ENCODE measurements around the gene PSMD9. TPM values are rescaled to one million over a fixed set of nuclear protein-coding genes. Genes with fewer than 3 reads are reported as not detected.

PSMD9 gene
- total RNA-seq, 4 donors from 2014 or later: 2.4 to 312 (median 46.0) TPM

- no peaks in the 10 kb centered on the region for H3K4me1 ChIP-seq
- no peak for DNase-seq
- no peaks in the 10 kb centered on the region for H3K9me3 ChIP-seq
- no peaks in the 10 kb centered on the region for H3K27me3 ChIP-seq
- TF ChIP-seq POLR2A (IDR thresholded peaks at IDR 0.05) (no peak), CTCF (IDR thresholded peaks at IDR 0.05) (no peak)
- no peak overlapping the region for H3K27ac ChIP-seq
- intact Hi-C loops (cut with DNase I; ENCODE audit: low total_unique reads): no loop called here
- no peaks in the 10 kb centered on the region for H3K36me3 ChIP-seq
- H3K4me3 ChIP-seq: no peak overlapping the region
Measured at GRCh38 chr12:121903202-121903601, 14.6 kb downstream of the PSMD9 start.

DNA sequence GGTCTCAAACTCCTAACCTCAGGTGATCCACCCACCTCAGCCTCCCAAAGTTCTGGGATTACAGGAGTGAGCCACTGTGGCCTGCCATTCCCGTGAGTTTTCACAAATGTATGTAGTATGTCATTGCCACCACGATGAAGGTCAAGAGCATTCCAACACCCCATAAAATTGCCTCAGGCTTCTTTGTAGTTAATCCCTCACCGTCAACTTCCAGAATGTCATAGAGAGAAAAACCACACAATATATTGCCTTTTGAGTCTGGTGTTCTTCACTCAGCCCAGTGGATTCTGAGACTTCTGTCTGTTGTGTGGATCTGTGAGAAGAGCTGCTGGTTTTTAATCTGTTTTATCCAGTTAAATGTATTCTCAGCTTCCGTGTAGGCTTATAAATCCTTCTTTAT lies 17.2 kb downstream of the PSMD9 start:
- no peak overlapping the region for H3K27ac ChIP-seq
- H3K27me3 ChIP-seq: no peaks in the 10 kb centered on the region
- no peak for DNase-seq
- intact Hi-C loops (cut with DNase I; ENCODE audit: low total_unique reads): no loop called here
- H3K4me1 ChIP-seq: no peaks in the 10 kb centered on the region
- no peak for TF ChIP-seq CTCF (IDR thresholded peaks at IDR 0.05)
- TF ChIP-seq POLR2A (IDR thresholded peaks at IDR 0.05): no peak
- H3K36me3 ChIP-seq: no peaks in the 10 kb centered on the region
- no peaks in the 10 kb centered on the region for H3K9me3 ChIP-seq
- no peak overlapping the region for H3K4me3 ChIP-seq

DNA sequence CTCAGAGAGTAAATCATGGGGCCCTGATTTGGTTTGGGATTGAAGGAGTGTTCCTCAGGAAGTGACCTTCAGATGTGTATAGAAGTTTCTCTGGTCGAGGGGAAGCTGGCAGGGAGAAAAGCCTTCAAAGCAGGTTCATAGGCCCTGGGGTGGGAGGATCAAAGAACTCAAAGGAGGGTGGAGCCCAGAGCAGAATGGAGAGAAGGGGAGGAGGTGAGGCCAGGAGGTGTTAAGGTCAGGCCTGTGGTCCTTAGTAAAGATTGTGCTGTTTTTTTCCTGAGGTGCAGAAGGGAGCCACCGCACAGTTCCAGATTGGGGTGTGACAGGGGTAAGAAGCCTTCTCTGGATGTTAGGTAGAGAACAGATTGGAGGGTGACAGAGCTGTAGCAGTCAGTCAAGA lies 20.1 kb downstream of the PSMD9 start:
- H3K27ac ChIP-seq: no peak overlapping the region
- intact Hi-C loops (cut with DNase I; ENCODE audit: low total_unique reads): no loop called here
- no peaks in the 10 kb centered on the region for H3K27me3 ChIP-seq
- no peaks in the 10 kb centered on the region for H3K9me3 ChIP-seq
- H3K4me1 ChIP-seq: no peaks in the 10 kb centered on the region
- TF ChIP-seq CTCF (IDR thresholded peaks at IDR 0.05): no peak
- TF ChIP-seq POLR2A (IDR thresholded peaks at IDR 0.05): no peak
- no peaks in the 10 kb centered on the region for H3K36me3 ChIP-seq
- DNase-seq: no peak
- no peak overlapping the region for H3K4me3 ChIP-seq

DNA sequence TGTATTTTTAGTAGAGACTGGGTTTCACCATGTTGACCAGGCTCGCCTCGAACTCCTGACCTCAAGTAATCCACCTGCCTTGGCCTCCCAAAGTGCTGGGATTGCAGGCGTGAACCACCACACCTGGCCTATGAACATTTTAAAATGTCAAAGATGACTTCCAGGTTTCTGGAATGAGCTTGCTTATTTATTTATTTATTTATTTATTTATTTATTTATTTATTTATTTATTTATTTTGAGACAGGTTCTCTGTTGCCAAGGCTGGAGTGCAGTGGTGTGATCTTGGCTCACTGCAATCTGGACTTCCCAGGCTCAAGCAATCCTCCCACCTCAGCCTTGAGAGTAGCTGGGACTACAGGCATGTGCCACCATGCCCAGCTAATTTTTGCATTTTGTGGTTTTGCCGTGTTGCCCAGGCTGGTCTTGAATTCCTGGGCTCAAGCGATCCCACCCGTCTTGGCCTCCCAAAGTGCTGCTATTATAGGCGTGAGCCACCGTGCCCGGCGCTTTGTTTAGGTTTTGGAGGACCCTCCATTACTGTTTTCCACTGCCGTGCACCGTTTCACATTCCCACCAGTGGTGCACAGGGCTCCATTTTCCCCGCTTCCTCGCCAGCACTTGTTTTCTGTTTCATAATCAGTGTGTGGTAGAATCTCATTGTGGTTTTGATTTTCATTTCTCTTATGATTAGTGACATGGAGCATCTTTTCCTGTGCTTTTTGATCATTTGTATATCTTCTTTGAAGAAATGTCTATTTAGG lies 23.4 kb downstream of the PSMD9 start:
- H3K36me3 ChIP-seq: no peaks in the 10 kb centered on the region
- no peaks in the 10 kb centered on the region for H3K4me1 ChIP-seq
- no peak for DNase-seq
- TF ChIP-seq POLR2A (IDR thresholded peaks at IDR 0.05) (no peak), CTCF (IDR thresholded peaks at IDR 0.05) (no peak)
- no peaks in the 10 kb centered on the region for H3K27me3 ChIP-seq
- no peak overlapping the region for H3K4me3 ChIP-seq
- H3K9me3 ChIP-seq: no peaks in the 10 kb centered on the region
- H3K27ac ChIP-seq: no peak overlapping the region
- intact Hi-C loops (cut with DNase I; ENCODE audit: low total_unique reads): no loop called here

- Histone ChIP-seq H3K9me3 (no peaks in the 10 kb centered on the region), H3K36me3 (no peaks in the 10 kb centered on the region), H3K27me3 (no peaks in the 10 kb centered on the region), H3K4me1 (no peaks in the 10 kb centered on the region), H3K27ac (no peak overlapping the region), H3K4me3 (no peak overlapping the region)
- no peak for TF ChIP-seq POLR2A (IDR thresholded peaks at IDR 0.05)
- TF ChIP-seq CTCF (IDR thresholded peaks at IDR 0.05): no peak
- intact Hi-C loops (cut with DNase I; ENCODE audit: low total_unique reads): no loop called here
- DNase-seq: no peak
Measured at GRCh38 chr12:121915841-121916321, 27.3 kb downstream of the PSMD9 start.

Measured in uterus (tissue), 4 donors.